Stimulated activated CD8-positive, alpha-beta memory T cell treated with anti-CD3 and anti-CD28 coated beads, Interleukin-12 subunit alpha, Interleukin-12 subunit beta, amount 100 ng/mL, for 4 hours (primary cell): ENCODE data around the gene ABCD2.
"Not testable (repeated sequence)": the region's sequence is repeated elsewhere in the genome, so short reads cannot be mapped to it uniquely, and the experiment has no call there.

ENCODE experiments used
- DNase-seq: peaks from one replicate; pipeline ENCODE4 v3.0.0-alpha.2; 2020; ENCODE audit warnings: low read depth

The ABCD2 gene

GRCh38 chr12:39532448-39532847, 87.2 kb downstream of the ABCD2 start:
- no peak for DNase-seq

- no peak for DNase-seq
Measured at GRCh38 chr12:39526974-39527373, 92.6 kb downstream of the ABCD2 start.

- not testable (repeated sequence) for DNase-seq
Measured at GRCh38 chr12:39522167-39522566, 97.4 kb downstream of the ABCD2 start.

GRCh38 chr12:39510001-39510400, 109.6 kb downstream of the ABCD2 start:
- no peak for DNase-seq

GRCh38 chr12:39505554-39505953, 114.0 kb downstream of the ABCD2 start:
- no peak for DNase-seq

- DNase-seq: no peak
Measured at GRCh38 chr12:39505023-39505422, 114.6 kb downstream of the ABCD2 start.

- DNase-seq: no peak
Measured at GRCh38 chr12:39503439-39503838, 116.2 kb downstream of the ABCD2 start.

GRCh38 chr12:39502726-39503125, 116.9 kb downstream of the ABCD2 start:
- no peak for DNase-seq
